HEK293 (cell line): ENCODE results near the gene NHLRC2.

Experiments
- CTCF ChIP-seq: fragments of 450-650 bp; formaldehyde crosslinking; IDR thresholded peaks from 2 replicates; pipeline ENCODE4 v1.5.1; 2016; ENCODE audit warnings: missing biosample characterization, missing genetic modification characterization
- GLIS2 ChIP-seq: fragments of 450-650 bp; formaldehyde crosslinking; IDR thresholded peaks from 2 replicates; pipeline ENCODE4 v1.5.1; 2016; ENCODE audit warnings: missing biosample characterization, missing genetic modification characterization
- KLF10 ChIP-seq: fragments of 450-650 bp; IDR thresholded peaks from 2 replicates; pipeline ENCODE4 v1.5.1; 2018; ENCODE audit warnings: missing biosample characterization, mild to moderate bottlenecking, missing genetic modification characterization
- PBX3 ChIP-seq: sonication (generic); formaldehyde crosslinking; IDR thresholded peaks from 2 replicates; pipeline ENCODE4 v1.8.1; 2022; ENCODE audit warnings: mild to moderate bottlenecking, moderate library complexity, missing genetic modification reagents
- ZNF121 ChIP-seq: fragments of 450-650 bp; formaldehyde crosslinking; IDR thresholded peaks from 2 replicates; pipeline ENCODE4 v1.5.1; 2016; ENCODE audit warnings: missing biosample characterization, missing genetic modification characterization
- ZNF133 ChIP-seq: fragments of 450-650 bp; formaldehyde crosslinking; IDR thresholded peaks from 2 replicates; pipeline ENCODE4 v1.5.1; 2016; ENCODE audit warnings: missing biosample characterization, missing genetic modification characterization
- ZNF24 ChIP-seq: fragments of 450-650 bp; formaldehyde crosslinking; IDR thresholded peaks from 2 replicates; pipeline ENCODE4 v1.5.1; 2016; ENCODE audit warnings: missing biosample characterization, missing genetic modification characterization
- ZNF521 ChIP-seq: fragments of 450-650 bp; formaldehyde crosslinking; IDR thresholded peaks from 2 replicates; pipeline ENCODE4 v1.5.1; 2017; ENCODE audit warnings: missing biosample characterization, mild to moderate bottlenecking, missing genetic modification characterization
- ZNF660 ChIP-seq: fragments of 450-650 bp; IDR thresholded peaks from 2 replicates; pipeline ENCODE4 v1.5.1; 2018; ENCODE audit warnings: missing biosample characterization, mild to moderate bottlenecking, missing genetic modification characterization

GRCh38 chr10:113894581-113894980 lies 40.1 kb downstream of the NHLRC2 start:
- TF ChIP-seq CTCF (tag by site-specific recombination) (no peak), ZNF121 (tag by site-specific recombination) (no peak), PBX3 (CRISPR knock-in tag) (no peak), GLIS2 (tag by site-specific recombination) (no peak), ZNF660 (tag by site-specific recombination) (no peak), ZNF24 (tag by site-specific recombination) (no peak), ZNF521 (tag by site-specific recombination) (no peak), KLF10 (tag by site-specific recombination) (no peak), ZNF133 (no peak)
